Stimulated activated CD8-positive, alpha-beta memory T cell treated with anti-CD3 and anti-CD28 coated beads, Interleukin-7, amount 100 ng/mL, for 1 hour (primary cell): ENCODE data around the gene C11orf21.
A peak's percentile ranks its signal among the peaks of the same experiment; 100 is the strongest.

Source experiments
- DNase-seq, 2 donors: peaks; one replicate each; pipeline ENCODE4 v3.0.0-alpha.2; 2020; ENCODE audit warnings: low read depth in 2 of 2

Gene C11orf21

GRCh38 chr11:2271327-2272227, 30.1 kb downstream of the C11orf21 start:
- no peak for DNase-seq

- DNase-seq = peak in 1 of 2 donors; percentile 19
Observed at GRCh38 chr11:2271077-2271326, 30.7 kb downstream of the C11orf21 start.

GRCh38 chr11:2270322-2271076, 31.2 kb downstream of the C11orf21 start, which contains the start of gene ASCL2:
TSS of gene ASCL2 (minus strand) at chr11:2270588. CDS start at chr11:2270332, 256 bp downstream.
- no peak for DNase-seq

GRCh38 chr11:2269601-2270321, 32.0 kb downstream of the C11orf21 start:
- no peak for DNase-seq

- peak; percentile 21 to 46 for DNase-seq
Observed at GRCh38 chr11:2268729-2269600, 32.8 kb downstream of the C11orf21 start.

DNA sequence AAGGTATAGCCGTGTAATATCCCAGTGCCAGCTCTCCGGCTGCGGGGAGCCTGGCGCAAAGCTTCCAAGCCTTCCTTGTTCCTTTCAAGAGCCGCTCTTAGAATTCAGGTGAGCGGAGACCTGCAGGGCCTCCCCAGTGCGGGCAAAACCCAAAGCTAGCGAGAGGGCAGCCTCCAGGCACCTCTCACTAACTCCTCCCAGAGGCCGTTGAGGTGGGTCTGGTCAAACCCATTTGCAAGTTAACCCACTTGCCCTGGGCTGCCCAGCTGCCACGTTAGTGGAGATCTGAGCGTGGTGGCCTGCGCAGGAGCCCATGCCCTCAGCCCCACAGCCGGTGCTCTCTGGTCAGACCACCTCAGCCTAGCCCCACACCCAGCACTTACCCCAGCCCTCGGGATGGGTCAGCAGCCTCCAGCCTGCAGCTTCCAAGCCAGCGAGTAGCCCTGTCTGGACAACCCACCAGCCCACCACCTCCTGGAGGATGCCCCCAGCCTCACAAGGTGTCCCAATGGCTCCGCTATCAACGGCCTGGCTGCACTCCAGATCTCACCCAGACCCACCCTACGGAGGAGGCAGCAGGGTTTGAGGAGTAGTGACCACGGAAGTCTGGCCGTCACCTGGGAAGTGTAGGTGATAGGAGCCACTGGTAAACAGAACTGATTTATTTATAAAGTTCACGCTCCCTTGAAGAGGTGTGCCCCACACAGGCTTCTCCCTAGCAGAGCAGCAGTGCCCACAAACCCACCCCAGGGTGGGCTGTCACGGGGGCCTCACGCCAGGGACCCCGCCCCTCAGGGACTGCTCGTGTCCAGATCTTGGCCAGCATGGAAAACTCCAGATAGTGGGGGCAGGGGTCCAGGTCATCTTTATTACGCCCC, 33.6 kb downstream of the C11orf21 start:
- DNase-seq = no peak

- DNase-seq = no peak
Observed at GRCh38 chr11:2267306-2267850, 34.3 kb downstream of the C11orf21 start.

GRCh38 chr11:2266586-2267305, 35.0 kb downstream of the C11orf21 start:
- no peak for DNase-seq

- DNase-seq = no peak
Observed at GRCh38 chr11:2265854-2266585, 35.7 kb downstream of the C11orf21 start.

DNA sequence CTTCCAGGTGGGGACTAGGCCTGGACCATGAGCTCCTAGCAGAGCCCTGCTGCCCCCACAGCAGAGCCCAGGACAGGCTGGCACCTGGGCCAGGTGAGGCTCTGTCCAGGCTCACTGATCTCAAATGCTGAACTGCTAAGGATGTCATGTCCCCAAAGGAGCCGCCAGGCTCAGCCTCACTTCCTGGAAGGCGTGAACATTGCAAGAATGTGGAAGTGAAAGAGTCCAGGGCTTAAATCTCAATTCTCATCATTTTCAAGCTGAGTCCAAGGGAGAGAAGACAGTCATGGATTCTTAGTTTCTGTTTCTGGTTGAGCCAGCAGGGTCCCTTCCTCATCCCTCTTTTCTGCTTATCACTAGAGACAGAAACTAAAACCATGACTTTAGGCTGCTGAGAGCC, 36.3 kb downstream of the C11orf21 start:
- no peak for DNase-seq

- no peak for DNase-seq
Observed at GRCh38 chr11:2264366-2265053, 37.2 kb downstream of the C11orf21 start.

GRCh38 chr11:2263724-2264360, 37.9 kb downstream of the C11orf21 start:
- no peak for DNase-seq

DNA sequence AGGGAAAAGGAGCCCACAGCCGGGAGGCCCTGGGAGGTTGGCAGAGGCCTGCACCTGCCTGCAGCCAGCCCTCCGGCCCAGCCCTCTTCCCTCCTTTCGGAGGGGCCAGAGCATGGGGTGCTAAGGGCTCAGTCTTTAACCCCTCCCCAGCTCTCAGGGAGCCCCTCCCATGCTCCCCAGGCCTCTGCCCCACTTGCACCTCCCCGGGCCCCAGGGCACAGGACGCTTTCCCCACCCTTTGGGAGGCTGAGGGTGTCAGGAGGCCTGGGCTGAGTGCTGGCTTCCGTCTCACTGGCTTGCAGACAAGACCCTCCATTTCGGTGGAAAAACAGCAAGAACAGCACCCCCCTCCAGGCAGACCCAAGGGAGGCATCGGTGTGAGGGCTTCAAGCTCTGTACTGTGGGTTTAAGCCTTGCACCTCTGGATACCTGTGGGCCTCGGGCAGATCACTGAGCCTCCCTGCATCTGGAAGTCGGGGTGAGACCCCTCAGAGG, 38.6 kb downstream of the C11orf21 start:
- DNase-seq = no peak

DNA sequence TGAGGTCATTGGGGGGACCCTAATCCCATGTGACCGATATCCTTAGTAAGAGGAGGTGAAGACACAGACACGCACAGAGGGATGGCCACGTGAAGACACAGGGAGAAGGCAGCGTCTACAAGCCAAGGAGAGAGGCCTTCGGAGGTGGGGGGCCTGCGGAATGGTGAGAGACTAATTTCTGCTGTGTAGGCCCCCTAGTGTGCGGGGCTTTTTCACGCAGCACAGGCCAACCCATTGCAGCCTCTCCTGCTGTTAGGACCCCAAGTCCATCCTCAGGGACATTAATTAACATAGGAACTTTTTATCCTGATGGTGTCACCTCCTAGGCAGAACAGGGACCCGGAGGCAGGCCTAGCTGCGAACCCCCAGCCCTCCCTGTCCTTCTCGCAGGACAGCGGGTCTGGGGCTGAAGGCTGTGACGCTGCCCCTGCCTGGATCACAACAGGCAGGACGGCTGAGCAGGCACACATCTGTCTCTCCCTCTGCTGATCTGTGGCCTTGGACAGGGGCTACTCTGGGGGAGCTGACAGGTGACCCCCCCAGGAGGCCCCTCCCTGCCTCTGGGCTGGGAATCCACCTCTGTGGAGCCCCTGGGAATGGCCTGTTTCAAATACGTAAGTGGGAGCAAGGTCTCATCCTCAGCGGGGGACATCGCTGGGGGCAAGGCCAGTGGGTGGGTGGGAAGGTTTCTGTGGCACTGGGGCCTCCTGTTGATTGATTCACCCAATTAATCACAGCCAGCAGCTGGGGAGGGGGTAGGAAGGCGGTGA, 39.2 kb downstream of the C11orf21 start:
- DNase-seq = no peak

GRCh38 chr11:2261436-2262230, 40.1 kb downstream of the C11orf21 start:
- DNase-seq = no peak
